NOMO-1 treated with DMSO at 0.1 percent for 48 hours (cell line): ENCODE data around the gene SIPA1.
"Not testable (repeated sequence)": the region's sequence is repeated elsewhere in the genome, so short reads cannot be mapped to it uniquely, and the experiment has no call there.

ENCODE experiments used
- DNase-seq: peaks from one replicate; lab custom pipeline; 2025; ENCODE audit not compliant: unreplicated experiment; lab: John Stamatoyannopoulos, UW

The SIPA1 gene

DNA sequence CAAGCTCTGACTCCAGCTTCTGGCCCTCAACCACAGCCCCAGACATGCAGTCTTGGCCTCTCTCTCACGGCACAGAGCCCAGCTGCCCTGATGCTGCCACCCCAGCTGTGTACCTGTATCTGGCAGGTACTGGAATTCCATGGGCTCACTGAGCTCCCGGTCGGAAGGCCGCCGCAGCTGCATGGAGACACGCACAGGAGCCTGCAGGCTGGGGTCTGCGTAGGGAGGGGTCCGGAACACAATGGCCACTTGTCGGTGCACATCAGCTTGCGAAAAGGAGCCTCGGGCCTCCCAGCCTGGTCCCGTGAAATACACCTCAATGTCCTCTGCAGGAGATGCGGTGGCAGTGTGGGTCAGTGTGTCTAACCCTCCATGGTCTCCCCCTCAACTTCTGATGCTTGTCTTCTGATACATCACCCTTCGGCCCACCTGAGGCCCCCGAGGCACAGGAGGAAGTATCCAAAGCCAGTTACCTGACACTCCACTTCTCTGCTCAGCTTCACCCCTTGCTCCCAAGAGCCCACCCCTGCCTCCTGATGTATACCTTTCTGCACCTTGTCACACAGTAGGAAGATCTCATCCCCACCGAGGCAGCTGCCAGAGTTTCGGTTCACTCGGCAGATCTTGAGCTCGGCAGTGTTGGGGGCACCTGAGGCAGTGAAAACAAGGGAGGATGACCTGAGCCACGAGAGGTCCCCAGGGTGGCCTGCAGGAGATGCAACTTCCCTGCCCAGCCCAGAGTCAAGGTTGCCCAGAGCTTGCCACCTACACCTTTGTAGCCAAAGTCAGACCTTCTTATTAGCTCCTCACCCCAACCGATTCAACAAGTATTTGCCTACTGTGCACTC, 20.5 kb downstream of the SIPA1 start:
- no peak for DNase-seq

DNA sequence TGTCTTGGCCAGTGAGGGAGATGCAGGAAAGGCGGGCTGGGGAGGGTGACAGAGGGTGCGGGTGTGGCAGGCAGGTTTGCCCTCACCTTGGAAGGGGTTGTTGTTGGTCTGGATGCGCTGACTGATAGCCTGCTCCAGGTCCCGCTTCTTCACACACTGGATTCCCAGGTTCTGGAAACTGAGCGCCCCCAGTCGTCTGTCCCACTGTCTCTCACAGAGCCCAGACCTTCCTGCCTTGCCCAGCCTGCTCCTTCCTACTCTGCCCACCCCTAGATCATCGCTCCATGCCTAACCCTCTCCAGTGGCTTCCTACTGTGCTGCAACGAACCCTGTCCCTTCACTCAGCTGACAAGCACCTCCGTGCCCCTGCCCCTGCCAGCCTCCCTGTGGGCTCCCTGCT, 22.1 kb downstream of the SIPA1 start:
- DNase-seq: no peak

DNA sequence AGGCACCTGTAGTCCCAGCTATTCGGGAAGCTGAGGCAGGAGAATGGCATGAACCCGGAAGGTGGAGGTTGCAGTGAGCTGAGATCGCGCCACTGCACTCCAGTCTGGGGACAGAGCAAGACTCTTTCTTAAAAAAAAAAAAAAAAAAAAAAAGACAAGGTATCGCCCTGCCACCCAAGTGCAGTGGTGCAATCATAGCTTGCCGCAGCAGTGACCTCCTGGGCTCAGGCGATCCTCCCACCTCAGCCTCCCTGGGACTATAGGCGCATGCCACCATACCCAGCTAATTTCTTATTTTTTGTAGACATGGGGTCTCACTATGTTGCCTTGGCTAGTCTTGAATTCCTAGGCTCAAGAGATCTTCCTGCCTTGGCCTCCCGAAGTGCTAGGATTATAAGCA, 23.0 kb downstream of the SIPA1 start:
- not testable (repeated sequence) for DNase-seq

DNA sequence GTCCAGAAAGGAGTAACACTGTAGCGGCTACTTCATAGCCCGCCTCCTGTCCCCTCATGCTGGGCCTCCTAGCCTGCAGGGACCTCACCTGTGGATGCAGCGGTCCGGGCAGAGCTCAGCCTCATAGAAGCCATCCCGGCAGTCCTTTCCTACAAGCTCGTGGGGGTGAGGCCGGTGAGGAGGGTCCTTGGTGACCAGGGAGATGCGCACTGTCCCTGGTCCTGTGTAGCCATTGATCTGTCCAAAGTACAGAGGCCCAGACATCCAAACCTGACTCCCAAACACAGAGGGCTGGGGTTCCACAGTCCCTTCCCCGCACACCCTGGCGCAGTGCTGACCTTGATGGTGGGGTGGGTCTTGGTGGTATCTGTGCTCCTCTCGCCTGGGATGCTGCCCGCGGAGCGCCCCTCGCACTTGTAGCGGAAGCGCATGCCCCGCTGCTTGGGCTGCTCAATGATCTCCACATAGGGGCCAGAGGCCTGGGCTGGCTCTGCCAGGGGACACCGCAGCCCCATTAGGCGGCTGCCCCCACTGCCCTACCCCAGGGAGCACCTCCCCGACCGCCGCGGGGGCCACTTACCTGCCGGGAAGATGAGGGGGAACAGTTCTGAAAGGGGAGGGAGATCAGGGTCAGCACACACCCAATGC, 23.8 kb downstream of the SIPA1 start:
- no peak for DNase-seq

DNA sequence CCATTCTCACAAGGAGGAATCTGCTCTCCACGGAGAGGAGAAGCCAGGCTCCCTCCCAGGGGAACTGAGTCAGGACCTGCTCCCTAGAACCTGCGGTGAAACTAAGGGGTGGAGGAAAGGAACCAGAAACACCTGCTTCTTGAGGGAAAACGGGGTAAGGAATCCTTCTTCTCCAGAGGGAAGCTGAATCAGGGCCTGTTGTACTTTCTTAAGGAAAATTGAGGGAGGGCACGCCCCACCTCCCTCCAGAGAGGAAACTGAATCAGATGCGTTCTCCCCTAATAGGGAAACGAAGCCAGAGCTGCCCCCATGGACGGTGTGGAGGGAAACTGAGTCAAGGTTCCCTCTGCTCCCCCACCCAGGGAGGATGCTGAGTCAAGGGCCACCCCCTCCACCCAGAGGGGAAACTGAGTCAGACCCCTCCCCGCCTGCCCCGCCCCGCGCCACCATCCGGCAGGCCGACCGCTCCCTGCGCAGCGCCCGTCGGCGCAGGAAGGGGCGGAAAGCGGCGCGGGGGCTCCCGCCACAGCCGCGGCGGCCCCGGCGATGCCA, 24.4 kb downstream of the SIPA1 start:
- DNase-seq: no peak

DNA sequence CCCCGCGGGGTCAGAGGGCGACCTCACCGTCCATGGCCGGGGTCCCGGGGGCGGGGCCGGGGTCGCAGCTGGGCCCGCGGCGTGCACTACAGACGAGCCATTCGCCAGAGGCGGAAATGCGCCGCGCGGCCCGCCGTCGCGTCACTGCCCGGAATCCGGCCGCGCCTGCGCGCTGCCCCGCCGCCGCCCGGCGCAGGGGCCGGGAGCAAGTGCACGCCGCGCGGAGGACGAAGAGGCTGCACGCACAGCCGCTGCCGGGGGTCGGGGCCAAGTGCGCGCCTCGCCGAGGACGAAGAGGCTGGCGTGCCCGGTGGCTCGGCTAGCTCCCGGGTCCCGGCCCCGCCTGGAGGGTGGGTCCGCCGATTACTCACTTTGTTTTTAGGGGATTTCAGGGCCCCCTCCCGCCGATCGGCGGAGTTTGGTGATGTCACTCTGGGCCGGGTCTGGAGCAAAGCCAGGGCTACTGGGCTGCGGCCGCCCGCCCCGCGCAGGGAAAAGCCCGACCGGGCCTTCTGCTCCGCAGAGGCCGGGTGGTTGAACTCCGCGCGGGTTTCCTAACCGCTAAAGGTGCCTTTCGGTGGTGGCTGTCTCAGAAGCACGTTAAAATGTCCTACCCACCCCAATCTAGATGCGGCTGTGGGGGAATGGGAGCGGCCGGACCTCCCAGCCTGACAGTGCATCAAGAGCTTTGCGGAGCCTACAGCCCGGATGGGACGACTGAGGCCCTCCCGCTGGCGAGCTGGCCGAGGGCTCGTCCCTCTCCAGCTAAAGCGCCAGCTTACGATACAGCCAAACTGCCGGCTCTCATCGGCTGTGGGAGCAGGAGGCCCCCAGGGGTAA, 25.1 kb downstream of the SIPA1 start, which contains the start of gene RELA:
TSS of gene RELA (minus strand) at position 118 of the 840 bp plus-strand sequence. CDS start at position 34, 84 bp downstream.
- DNase-seq: peak; percentile 90

DNA sequence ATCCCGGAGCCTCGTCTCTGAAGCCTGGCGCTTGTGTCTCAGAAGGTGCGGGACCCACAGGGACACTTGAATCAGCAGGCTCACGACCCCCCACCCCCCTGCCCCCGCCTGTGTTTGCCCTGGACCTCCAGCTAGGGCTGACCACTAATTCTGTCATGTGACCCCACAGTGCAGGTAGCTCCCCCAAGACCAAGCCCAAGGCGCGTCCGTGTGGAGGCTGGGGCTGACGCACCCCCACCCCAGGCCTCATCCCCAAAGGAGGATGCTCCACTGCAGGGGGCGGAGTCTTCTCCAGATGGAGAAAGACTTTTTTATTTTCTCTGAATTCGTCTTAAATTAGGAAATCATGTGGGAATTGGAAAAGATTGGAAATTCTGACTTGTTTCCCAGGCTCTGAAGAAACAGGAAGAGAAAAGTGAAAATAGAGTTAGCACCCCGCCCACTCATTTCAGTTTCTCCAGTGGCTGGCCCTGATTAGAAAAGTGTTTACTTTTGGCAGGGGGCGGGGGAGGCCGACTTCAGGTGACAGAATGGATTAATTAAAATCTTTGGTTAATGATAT, 25.8 kb downstream of the SIPA1 start:
- peak; percentile 18 for DNase-seq

DNA sequence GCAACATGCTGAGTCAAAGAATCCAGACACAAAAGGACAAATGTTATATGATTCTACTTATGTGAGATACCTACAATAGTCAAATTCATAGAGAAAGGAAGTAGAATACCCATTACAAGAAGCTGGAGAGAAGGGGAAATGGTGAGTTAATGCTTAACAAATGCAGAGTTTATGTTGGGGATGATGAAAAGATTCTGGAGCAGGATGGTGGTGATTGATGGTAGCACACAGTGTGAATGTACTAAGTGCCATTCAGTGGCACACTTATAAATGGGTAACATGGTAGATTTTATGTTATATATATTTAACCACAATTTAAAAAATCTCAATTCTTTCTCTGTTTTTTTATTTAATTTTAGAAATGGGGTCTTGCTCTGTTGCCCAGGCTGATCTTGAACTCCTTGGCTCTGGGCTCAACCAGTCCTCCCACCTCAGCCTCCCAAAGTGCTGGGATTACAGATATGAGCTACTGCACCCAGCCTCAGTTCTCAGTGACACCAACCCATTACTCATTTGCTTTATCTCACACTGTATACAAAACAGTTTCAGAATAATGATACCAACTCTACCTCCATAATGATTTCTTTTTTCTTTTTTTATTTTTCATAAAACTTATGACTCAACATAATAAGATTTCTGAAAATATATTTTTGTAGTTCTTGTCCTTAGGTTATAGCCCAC, 34.4 kb downstream of the SIPA1 start:
- no peak for DNase-seq

DNA sequence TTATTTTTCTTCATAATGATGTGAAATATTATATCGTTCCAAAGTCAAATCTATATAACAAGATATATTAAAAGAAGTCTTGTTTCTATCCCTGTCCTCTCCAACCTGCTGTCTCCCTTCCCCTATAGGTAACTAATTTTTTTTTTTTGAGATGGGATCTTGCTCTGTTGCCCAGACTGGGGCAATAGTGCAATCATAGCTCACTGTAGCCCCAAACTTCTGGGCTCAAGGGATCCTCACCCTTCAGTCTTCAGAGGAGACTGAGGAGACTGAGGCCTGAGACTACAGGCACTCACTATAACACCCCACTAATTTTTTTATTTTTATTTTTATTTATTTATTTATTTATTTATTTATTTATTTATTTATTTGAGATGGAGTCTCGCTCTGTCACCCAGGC, 35.1 kb downstream of the SIPA1 start:
- no peak for DNase-seq

DNA sequence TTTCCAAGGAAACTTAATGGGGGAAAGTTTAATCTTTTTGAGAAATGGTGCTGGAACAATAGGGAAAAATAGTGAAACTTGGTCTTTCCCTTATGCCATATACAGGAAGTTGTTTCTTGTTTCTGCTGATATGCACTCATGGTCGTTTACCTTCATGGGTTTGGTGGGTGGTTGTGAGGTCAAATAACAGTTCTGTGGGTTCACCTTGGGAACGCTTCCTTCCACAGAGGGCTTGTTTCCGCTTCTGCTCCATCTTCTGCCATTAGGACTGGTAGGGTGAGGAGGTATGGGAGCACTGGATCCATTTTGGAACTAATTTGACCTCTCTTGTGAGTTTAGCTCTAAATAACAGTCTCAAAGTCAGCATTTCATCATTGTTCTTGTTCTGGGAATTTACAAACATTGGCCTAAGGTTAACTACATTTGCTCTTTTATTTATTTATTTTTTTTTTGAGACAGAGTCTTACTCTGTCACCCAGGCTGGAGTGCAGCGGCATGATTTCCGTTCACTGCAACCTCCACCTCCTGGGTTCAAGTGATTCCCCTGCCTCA, 42.4 kb downstream of the SIPA1 start:
- DNase-seq: no peak

DNA sequence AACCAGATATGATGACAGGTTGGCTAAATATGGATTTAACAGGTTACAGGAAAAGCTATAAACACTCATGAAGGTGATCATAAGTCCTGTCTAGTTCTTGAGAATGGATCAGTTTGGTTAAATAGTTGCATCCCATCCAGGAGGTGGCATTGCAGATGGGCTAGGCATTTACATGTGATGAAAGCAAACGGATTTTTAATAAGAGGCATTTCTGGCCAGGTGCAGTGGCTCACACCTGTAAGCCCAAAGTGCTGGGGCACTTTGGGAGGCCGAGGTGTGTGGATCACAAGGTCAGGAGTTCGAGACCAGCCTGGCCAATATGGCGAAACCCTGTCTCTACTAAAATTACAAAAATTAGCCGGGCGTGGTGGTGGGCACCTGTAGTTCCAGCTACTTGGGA, 45.6 kb downstream of the SIPA1 start:
- DNase-seq: not testable (repeated sequence)

DNA sequence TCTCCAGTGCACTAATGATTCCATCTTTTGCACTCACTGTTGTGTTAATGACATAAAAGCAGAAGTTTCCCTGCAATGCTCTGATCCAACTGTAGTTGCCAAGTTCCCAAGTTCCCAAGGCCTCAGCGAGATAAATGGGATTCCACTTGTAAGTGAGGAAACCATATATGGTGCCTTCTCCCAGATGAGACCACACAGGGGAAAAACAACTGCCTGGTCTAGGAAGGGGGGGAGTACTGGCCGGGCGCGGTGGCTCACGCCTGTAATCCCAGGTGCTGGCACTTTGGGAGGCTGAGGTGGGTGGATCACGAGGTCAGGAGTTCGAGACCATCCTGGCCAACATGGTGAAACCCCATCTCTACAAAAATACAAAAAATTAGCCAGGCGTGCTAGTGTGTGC, 48.1 kb downstream of the SIPA1 start:
- DNase-seq: no peak

DNA sequence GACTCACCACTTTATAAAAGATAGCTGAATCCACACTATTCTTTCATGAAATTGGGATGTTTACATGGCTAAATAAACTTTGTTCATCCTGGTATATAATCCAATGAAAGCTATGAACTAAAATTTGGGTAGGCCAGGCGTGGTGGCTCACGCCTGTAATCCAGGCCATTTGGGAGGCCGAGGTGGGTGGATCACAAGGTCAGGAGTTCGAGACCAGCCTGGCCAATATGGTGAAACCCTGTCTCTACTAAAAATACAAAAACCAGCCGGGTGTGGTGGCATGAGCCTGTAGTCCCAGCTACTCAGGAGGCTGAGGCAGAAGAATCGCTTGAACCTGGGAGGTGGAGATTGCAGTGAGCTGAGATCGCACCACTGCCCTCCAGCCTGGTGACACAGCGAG, 53.9 kb downstream of the SIPA1 start:
- not testable (repeated sequence) for DNase-seq

DNA sequence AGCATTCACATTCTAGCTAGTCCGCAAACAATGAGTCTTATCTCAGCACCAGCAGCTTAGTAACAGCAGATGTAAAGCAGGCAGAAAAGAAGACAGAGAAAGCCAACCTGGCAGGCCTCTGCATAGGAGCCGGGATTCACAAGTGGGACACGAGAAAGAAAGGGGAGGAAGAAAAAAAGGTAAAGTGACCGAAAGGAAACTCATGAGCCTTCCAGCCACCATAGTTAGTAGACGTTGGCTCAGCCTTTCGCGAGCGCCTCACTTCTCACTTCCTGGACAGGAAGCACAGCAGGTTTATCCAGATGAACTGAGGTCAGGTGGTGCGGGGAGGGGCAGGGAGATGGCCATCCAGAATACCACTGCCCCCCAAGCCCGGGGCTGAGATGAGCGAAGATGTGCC, 54.5 kb downstream of the SIPA1 start:
- no peak for DNase-seq

DNA sequence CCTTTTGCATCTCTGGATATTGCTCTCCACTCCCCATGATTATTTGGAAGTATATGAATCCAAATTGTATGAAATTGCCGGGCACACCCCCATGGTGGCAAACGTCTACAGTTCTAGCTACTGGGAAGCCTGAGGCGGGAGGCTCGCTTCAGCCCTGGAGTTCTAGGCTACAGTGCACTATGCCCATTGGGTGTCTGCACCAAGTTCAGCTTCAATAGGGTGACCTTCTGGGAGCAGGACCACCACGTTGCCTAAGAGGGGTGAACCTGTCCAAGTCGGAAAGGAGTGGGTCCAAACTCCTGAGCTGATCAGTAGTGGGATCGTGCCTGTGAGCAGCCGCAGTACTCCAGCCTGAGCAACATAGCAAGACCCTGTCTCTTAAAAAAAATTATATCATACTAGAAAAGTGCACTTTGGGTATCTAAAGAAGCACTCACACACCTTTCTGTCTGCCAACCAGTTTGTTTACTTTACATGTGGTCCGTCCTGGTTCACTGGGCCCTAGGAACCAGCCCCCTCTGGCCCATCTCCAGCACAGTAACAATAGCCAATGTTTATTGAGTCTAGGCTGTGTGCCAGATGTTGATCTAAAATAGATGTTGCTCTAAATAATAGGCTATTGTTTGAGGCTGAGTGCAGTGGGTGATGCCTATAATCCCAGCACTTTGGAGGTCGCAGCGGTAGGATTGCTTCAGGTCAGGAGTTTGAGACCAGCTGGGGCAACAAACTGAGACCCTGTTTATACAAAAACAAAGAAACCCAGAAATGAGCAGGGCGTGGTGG, 57.7 kb downstream of the SIPA1 start:
- no peak for DNase-seq

DNA sequence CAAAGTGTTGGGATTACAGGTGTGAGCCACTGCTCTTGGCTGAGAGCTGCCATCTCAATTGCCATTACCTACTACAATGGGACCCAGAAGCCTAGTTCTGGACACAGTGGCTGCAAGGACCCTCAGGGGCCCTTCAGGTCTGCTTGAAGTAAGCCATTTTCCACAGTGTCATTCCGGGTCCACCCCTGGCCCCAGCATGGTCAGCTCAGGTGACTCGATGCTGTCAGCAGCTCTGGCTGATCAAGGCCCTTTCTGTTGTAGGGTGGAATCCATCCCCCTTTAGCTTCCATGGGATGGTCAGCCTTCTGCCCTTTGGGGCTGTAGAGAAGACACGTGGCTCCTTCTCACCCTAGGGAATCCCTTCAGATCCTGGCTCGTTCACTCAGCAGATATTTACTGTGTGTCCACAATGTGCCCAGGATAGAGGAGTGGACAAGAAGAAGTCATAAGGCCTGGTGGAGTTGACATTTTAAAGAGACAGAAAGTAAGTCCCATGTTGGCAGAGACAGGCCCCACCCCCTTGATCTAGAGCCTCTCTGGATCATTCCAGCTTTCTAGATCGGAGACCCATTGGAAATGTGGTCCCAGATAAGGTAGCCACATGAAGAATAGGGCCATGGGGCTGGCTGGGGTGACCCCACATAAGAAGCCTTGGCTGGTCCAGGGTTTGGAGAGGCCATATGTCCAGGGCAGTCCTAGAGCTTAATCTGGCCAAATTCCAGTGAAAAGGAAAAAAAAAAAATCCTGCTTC, 59.1 kb downstream of the SIPA1 start:
- DNase-seq: no peak

DNA sequence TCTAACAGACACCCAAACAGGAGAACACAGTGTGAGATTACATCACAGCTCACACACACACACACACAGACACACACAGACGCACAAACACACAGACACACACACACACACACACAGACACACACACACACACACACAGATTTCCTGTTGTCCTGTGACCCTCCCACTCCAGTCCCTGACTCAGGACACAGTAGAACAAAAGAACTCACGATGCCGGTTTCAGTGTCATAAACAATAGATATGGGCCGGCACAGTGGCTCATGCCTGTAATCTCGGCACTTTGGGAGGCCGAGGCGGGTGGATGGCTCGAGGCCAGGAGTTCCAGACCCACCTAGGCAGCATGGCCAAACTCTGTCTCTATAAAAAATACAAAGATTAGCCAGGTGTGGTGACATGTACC, 60.3 kb downstream of the SIPA1 start:
- no peak for DNase-seq

DNA sequence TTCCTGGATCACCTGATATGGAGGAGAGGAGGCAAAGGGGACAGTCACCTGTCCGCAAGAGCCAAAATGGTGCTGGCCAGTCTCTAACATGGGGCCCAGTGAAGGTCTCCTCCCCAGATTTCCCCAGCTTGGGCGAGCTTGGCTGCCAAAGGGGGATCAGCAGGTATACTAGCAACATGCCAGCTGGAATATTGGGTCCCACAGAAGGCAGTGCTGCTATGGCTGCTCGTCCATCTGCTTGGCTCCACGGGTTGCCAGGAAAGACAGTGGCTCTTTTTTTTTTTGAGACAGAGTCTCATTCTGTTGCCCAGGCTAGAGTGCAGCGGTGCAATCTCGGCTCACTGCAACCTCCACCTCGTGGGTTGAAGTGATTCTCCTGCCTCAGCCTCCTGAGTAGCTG, 61.4 kb downstream of the SIPA1 start:
- no peak for DNase-seq

DNA sequence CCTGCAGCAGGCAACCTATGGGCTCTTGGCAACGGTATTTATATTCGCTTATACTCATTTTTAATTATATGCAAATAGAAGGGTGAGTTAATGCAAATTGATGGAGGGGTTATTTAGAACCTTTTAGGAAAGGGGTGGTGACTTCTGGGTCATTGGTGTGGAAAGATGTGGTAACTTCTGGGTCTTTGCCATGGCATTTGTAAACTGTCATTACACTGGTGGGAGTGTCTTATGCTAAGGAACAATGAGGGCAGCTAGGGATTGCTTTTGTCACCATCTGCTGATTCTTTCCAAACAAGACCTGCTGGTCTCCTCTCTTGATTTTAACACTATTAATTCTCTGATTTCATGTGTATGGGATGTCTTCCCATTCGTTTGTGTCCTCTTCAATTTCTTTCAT, 62.5 kb downstream of the SIPA1 start:
- peak; percentile 58 for DNase-seq
